Karpas-422 (cell line): Measurements from ENCODE around the gene ERBB2. TPM values are rescaled to one million over a fixed set of nuclear protein-coding genes. Genes with fewer than 3 reads are reported as not detected.

ENCODE experiments used
- DNase-seq: peaks from one replicate; pipeline ENCODE4 v3.0.0-alpha.2; 2015
- H2AFZ ChIP-seq: fragments of 200-600 bp; sonication (generic); 2 replicates; pipeline ENCODE4 v1.6.1; 2014; ENCODE audit warnings: antibody characterized with exemption, low read length, mixed read lengths
- H3K27ac ChIP-seq: fragments of 200-600 bp; sonication (generic); 2 replicates; pipeline ENCODE4 v1.5.1; 2014; ENCODE audit warnings: mild to moderate bottlenecking, low read length, moderate library complexity
- H3K27me3 ChIP-seq: fragments of 200-600 bp; sonication (generic); 2 replicates; pipeline ENCODE4 v1.6.1; 2014; ENCODE audit warnings: low read length, mixed read lengths
- H3K36me3 ChIP-seq: fragments of 200-600 bp; sonication (generic); 2 replicates; pipeline ENCODE4 v1.6.1; 2014; ENCODE audit warnings: low read length, mixed read lengths; ENCODE audit not compliant: insufficient read depth
- H3K4me1 ChIP-seq: fragments of 200-600 bp; sonication (generic); 2 replicates; pipeline ENCODE4 v1.6.1; 2014; ENCODE audit warnings: mild to moderate bottlenecking, low read length, mixed read lengths
- H3K4me2 ChIP-seq: fragments of 200-600 bp; sonication (generic); 2 replicates; pipeline ENCODE4 v1.6.1; 2014; ENCODE audit warnings: low read length, low read depth, mild to moderate bottlenecking; ENCODE audit not compliant: poor library complexity, severe bottlenecking
- H3K4me3 ChIP-seq: fragments of 200-600 bp; sonication (generic); 2 replicates; pipeline ENCODE4 v1.5.1; 2014; ENCODE audit warnings: mild to moderate bottlenecking, antibody characterized with exemption, low read length, mixed read lengths
- H3K79me2 ChIP-seq: fragments of 200-600 bp; sonication (generic); 2 replicates; pipeline ENCODE4 v1.6.1; 2014; ENCODE audit warnings: mild to moderate bottlenecking, low read length, mixed read lengths
- H3K9ac ChIP-seq: fragments of 200-600 bp; sonication (generic); 2 replicates; pipeline ENCODE4 v1.6.0; 2014; ENCODE audit warnings: low read length
- H3K9me2 ChIP-seq: fragments of 200-600 bp; sonication (generic), shearing (Covaris generic); replicated peaks from 2 replicates; pipeline ENCODE4 v1.6.0; 2014; ENCODE audit warnings: mild to moderate bottlenecking, low read length, moderate library complexity; ENCODE audit not compliant: insufficient read depth
- H3K9me3 ChIP-seq: fragments of 300-700, 200-600 bp; sonication (generic); 2 replicates; pipeline ENCODE4 v1.6.1; 2014; ENCODE audit warnings: low read length, mixed read lengths
- H4K20me1 ChIP-seq: fragments of 200-600 bp; sonication (generic); 2 replicates; pipeline ENCODE4 v1.6.1; 2014; ENCODE audit warnings: mild to moderate bottlenecking, antibody characterized with exemption, low read length, low read depth; ENCODE audit not compliant: insufficient read depth
- total RNA-seq: library from RNA; depleted of rRNA; stranded (reverse); fragments of >200 nt; shearing (Covaris generic); gene quantifications from 2 replicates; pipeline ENCODE4 v1.2.3, GENCODE V29; 2014; ENCODE audit warnings: low replicate concordance

Gene ERBB2
- total RNA-seq, 1 experiment from 2014 or later, result 7.3 TPM

DNA sequence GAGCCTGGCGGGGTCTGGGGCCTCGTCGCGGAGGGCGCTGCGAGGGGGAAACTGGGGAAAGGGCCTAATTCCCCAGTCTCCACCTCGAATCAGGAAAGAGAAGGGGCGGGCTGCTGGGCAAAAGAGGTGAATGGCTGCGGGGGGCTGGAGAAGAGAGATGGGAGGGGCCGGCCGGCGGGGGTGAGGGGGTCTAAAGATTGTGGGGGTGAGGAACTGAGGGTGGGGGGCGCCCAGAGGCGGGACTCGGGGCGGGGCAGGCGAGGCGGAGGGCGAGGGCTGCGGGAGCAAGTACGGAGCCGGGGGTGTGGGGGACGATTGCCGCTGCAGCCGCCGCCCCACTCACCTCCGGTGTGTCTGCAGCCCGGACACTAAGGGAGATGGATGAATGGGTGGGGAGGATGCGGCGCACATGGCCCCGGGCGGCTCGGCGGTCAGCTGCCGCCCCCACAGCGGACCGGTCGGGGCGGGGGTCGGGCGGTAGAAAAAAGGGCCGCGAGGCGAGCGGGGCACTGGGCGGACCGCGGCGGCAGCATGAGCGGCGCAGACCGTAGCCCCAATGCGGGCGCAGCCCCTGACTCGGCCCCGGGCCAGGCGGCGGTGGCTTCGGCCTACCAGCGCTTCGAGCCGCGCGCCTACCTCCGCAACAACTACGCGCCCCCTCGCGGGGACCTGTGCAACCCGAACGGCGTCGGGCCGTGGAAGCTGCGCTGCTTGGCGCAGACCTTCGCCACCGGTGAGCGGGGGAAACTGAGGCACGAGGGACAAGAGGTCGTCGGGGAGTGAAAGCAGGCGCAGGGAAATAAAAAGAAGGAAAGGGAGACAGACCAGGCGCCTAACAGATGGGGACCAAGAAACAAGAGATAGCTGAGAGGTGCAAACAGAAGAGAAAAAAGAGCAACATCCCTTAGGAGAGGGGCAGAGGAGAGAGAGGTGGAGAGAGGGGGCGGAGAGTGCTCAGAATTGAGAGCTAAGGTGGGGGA, 31.6 kb upstream of the ERBB2 start, which contains the start of gene PNMT:
TSS of gene PNMT (plus strand) at position 509 of the 980 bp plus-strand sequence. CDS start at position 532, 23 bp downstream.
- no peak within 1 kb of the TSS; the same call in 1 of the 2 replicates for H2AFZ ChIP-seq
- DNase-seq, result peak; percentile 87
- H3K36me3 ChIP-seq, result no peaks in the 10 kb centered on the region
- H3K9me3 ChIP-seq, result no peaks in the 10 kb centered on the region
- no peaks in the 10 kb centered on the region; the same call in 1 of the 2 replicates for H4K20me1 ChIP-seq
- H3K9me2 ChIP-seq, result no peaks in the 10 kb centered on the region
- peaks cover 26% of the 10 kb centered on the region for H3K4me1 ChIP-seq
- H3K79me2 ChIP-seq, result no peaks in the 10 kb centered on the region
- no peaks in the 10 kb centered on the region for H3K27me3 ChIP-seq
- H3K4me3 ChIP-seq, result peak within 1 kb of the TSS; percentile 66; the same call in 1 of the 2 replicates
- no peak within 1 kb of the TSS for H3K27ac ChIP-seq
- H3K9ac ChIP-seq, result peak within 1 kb of the TSS; percentile 66
- H3K4me2 ChIP-seq, result peak within 1 kb of the TSS; percentile 58

DNA sequence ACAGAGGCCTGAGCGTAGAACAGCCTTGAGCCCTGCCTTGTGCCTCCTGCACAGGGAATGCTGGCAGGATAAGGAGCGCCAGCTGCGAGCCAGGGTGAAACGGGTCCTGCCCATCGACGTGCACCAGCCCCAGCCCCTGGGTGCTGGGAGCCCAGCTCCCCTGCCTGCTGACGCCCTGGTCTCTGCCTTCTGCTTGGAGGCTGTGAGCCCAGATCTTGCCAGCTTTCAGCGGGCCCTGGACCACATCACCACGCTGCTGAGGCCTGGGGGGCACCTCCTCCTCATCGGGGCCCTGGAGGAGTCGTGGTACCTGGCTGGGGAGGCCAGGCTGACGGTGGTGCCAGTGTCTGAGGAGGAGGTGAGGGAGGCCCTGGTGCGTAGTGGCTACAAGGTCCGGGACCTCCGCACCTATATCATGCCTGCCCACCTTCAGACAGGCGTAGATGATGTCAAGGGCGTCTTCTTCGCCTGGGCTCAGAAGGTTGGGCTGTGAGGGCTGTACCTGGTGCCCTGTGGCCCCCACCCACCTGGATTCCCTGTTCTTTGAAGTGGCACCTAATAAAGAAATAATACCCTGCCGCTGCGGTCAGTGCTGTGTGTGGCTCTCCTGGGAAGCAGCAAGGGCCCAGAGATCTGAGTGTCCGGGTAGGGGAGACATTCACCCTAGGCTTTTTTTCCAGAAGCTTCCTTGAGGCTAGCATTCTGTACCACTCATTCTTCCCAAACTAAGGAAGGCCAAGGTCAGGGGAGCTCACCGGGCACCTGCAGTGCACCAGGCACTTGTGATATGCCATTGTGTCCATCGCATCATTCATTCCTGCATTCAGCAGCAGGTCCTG, 29.7 kb upstream of the ERBB2 start:
- no peak for DNase-seq
- no peak overlapping the region for H2AFZ ChIP-seq
- no peaks in the 10 kb centered on the region for H3K27me3 ChIP-seq
- H3K36me3 ChIP-seq, result no peaks in the 10 kb centered on the region
- no peaks in the 10 kb centered on the region for H3K9me3 ChIP-seq
- H3K79me2 ChIP-seq, result no peaks in the 10 kb centered on the region
- no peak overlapping the region for H3K4me2 ChIP-seq
- no peak overlapping the region for H3K4me3 ChIP-seq
- H3K4me1 ChIP-seq, result peaks cover 43% of the 10 kb centered on the region
- H3K27ac ChIP-seq, result no peak overlapping the region
- H4K20me1 ChIP-seq, result no peaks in the 10 kb centered on the region; the same call in 1 of the 2 replicates
- H3K9me2 ChIP-seq, result no peaks in the 10 kb centered on the region
- H3K9ac ChIP-seq, result no peak overlapping the region

DNA sequence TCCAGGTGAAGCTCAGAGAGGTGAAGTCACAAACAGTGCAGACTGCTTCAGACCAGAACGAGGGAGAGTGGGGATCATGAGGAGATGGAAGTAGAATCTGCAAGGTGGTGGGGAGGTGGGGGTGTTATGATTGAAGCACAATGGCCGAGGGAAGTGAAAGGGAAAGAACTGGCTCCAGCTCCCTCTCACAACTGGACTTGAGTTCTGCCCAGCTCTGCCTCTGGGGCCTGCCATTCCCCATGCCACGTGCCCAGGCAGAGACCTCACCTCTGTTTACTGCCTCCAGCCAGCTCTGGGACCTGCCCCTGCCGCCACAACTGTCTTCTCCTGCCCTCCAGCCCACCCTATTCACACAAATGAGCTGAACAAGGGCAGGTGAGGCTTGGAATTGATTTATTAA, 29.1 kb upstream of the ERBB2 start:
- Histone ChIP-seq H3K4me1 (peaks cover 50% of the 10 kb centered on the region), H3K4me3 (no peak overlapping the region), H3K9ac (no peak overlapping the region), H3K9me2 (no peaks in the 10 kb centered on the region), H4K20me1 (no peaks in the 10 kb centered on the region; the same call in 1 of the 2 replicates), H2AFZ (no peak overlapping the region), H3K79me2 (no peaks in the 10 kb centered on the region), H3K4me2 (no peak overlapping the region), H3K27ac (no peak overlapping the region), H3K27me3 (no peaks in the 10 kb centered on the region), H3K36me3 (no peaks in the 10 kb centered on the region), H3K9me3 (no peaks in the 10 kb centered on the region)
- no peak for DNase-seq

DNA sequence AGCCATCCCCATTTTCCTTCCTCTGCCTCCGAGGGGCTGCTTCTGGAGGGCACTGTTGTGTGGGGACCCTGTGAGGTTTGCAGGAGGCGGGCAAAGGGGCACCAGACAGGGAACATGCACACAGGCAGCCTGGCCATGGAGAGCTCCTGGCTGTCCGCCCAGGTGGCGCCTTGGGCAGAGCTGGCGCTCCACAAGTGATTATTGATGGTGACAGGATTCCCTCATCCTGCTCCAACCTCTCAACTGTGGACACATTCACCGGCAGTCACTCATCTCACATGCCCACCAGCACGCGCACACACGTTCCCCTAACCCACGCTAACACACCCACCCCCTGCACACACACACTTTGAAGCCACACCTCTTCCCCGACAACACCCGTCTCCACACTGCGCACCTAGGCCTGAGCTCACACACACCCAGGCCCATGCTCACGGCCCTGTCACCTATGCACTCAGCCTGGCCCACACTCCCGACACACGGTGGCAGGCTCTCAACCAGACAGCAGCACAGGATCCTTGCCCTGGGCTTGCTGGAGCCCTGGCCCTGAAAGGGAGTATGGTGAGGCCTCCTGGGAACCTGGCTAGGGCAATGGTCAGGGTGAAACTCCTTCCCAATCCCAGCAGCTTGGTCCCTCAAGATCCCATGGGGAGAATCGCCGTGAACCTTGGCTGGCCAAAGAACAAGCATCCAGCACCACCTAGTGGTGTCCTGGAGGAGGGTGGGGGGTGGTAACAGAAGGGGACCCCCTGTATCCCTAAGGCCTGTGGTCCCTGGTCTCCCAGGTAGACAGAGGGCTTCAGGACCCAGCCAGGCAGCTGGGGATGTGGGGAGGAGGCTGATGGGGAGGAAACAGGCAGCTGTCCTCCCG, 28.0 kb upstream of the ERBB2 start:
- Histone ChIP-seq H3K4me1 (peaks cover 59% of the 10 kb centered on the region), H3K9ac (peak overlapping the region; percentile 54), H3K79me2 (no peaks in the 10 kb centered on the region), H3K9me2 (no peaks in the 10 kb centered on the region), H3K9me3 (no peaks in the 10 kb centered on the region), H3K36me3 (no peaks in the 10 kb centered on the region), H3K4me2 (peak overlapping the region; percentile 9), H3K4me3 (no peak overlapping the region), H2AFZ (0 out of 2 replicates have a peak overlapping the region, but pooled peaks have one; percentile 48), H3K27ac (no peak overlapping the region), H3K27me3 (no peaks in the 10 kb centered on the region), H4K20me1 (no peaks in the 10 kb centered on the region; the same call in 1 of the 2 replicates)
- DNase-seq, result peak; percentile 70

DNA sequence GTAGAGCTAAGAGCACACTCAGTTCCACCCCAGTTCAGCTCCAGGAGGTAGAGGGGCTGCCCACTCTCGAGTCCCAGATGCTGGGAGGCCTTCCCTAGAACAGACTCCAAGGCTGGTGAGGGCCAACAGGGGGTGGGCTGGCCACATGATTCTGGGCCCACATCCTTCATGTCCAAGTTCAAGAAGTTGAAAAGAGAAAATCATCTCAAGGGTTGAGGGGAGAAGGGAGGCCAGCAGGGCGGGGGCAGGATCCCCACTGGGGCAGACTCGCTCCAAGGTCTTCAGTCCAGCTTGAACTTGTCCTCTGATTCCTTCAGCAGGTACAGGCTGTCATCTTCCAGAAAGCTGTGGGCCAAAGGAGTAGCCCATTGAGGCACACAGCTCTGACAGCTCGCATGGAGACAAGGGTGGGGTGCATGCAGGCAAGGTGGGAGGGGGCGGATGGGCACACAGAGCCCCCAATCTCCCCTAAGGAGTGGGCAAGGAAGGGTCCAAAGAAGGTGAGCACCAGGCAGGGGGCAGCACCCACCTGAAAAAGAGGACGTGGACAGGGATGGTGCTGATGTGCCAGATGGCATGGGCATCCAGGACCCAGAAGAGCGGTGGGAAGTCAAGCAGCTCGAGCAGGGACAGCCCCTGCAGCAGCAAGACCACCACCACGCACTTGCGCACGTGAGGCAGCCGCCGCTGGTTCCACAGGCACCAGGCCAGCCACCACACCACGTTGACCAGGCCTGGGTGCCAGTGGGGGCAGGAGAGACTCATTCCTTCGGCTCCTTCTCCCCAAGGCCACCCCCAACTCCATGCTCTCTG, 27.1 kb upstream of the ERBB2 start:
- H3K36me3 ChIP-seq, result no peaks in the 10 kb centered on the region
- H3K9me2 ChIP-seq, result no peaks in the 10 kb centered on the region
- no peaks in the 10 kb centered on the region for H3K9me3 ChIP-seq
- no peak overlapping the region for H2AFZ ChIP-seq
- DNase-seq, result no peak
- H3K4me3 ChIP-seq, result no peak overlapping the region
- H3K79me2 ChIP-seq, result no peaks in the 10 kb centered on the region
- H3K4me1 ChIP-seq, result peaks cover 59% of the 10 kb centered on the region
- no peak overlapping the region for H3K27ac ChIP-seq
- H3K4me2 ChIP-seq, result no peak overlapping the region
- no peaks in the 10 kb centered on the region for H3K27me3 ChIP-seq
- no peak overlapping the region for H3K9ac ChIP-seq
- no peaks in the 10 kb centered on the region for H4K20me1 ChIP-seq

DNA sequence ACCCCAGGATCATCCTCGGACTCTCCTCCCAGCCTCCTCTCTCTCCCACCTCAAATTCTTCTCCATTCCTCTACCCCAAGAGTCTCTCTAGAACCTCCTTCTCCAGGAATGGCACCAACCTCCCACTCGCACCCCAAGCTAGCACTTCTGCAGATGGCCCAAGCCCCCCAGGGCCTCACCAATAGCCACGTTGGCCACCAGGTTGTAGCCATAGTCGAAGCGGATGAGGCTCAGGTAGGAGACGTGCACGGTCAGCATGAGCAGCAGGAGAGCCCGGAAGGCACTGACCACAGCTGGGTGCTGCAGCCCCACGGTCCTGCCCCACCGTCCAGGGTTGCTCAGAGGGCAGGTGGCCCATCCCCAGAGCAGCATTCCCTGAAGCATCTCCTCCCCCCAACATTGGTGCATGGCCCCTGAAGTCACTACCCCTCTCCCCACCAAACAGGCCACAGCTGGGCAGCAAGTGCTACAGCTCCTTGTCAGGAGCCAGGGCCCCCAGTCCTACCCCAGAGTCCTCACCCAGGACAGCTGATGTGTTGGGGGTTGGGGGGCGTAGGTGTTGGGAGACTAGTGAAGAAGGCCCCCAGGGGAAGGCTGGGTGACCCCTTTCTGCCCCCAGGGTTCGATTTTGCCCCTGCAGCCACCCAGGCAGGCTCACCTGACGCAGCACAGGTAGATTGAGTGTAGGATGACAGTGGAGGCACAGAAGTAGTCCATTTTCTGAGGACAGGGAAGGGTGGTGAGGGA, 26.4 kb upstream of the ERBB2 start:
- Histone ChIP-seq H3K9me3 (no peaks in the 10 kb centered on the region), H3K9me2 (no peaks in the 10 kb centered on the region), H3K27ac (no peak overlapping the region), H2AFZ (no peak overlapping the region), H4K20me1 (no peaks in the 10 kb centered on the region), H3K27me3 (no peaks in the 10 kb centered on the region), H3K4me2 (no peak overlapping the region), H3K9ac (peak overlapping the region; percentile 20; the same call in 1 of the 2 replicates), H3K4me1 (peaks cover 56% of the 10 kb centered on the region), H3K4me3 (no peak overlapping the region), H3K79me2 (no peaks in the 10 kb centered on the region), H3K36me3 (no peaks in the 10 kb centered on the region)
- no peak for DNase-seq
